ENCODE results near the gene NAA25.

GRCh38 chr12:112126000-112126438 lies 17.4 kb upstream of the NAA25 start:
- TF ChIP-seq POLR2A (IDR thresholded peaks at IDR 0.05; ENCODE audit: low read depth, low read length) (no peak), CTCF (IDR thresholded peaks at IDR 0.05; ENCODE audit: extremely low read depth in 1 of 2, insufficient read depth in 1 of 2, low read depth in 1 of 2, low read length in 2 of 2) (no peak), EZH2 (IDR thresholded peaks at IDR 0.05; ENCODE audit: borderline replicate concordance, low read depth, low read length, severe bottlenecking) (no peak), POLR2AphosphoS5 (IDR thresholded peaks at IDR 0.05; ENCODE audit: insufficient read depth, low read depth, low read length) (no peak)

Measured in endothelial cell of umbilical vein (primary cell).